Measurements from ENCODE around the gene GPR55. TPM values are rescaled to one million over a fixed set of nuclear protein-coding genes. Genes with fewer than 3 reads are reported as not detected.

Gene GPR55
- total RNA-seq, 1 donor from 2014 or later, result 0.28 TPM

- peaks cover under 1% of the 10 kb centered on the region for H3K36me3 Mint-ChIP-seq (ENCODE audit: low read depth, unreplicated experiment)
- H3K27ac Mint-ChIP-seq (ENCODE audit: unreplicated experiment), result no peak overlapping the region
Observed at GRCh38 chr2:230893841-230894781, 30.9 kb downstream of the GPR55 start.

GRCh38 chr2:230893338-230893737 is 31.7 kb downstream of the GPR55 start:
- TF ChIP-seq CTCF (IDR thresholded peaks at IDR 0.05; ENCODE audit: unreplicated experiment), result no peak
- Mint-ChIP-seq H3K27me3 (ENCODE audit: unreplicated experiment) (peaks cover 3% of the 10 kb centered on the region), H3K4me1 (ENCODE audit: unreplicated experiment) (no peaks in the 10 kb centered on the region), H3K9me3 (ENCODE audit: unreplicated experiment) (no peaks in the 10 kb centered on the region), H3K4me3 (ENCODE audit: unreplicated experiment) (no peak overlapping the region), H3K36me3 (ENCODE audit: low read depth, unreplicated experiment) (peaks cover 3% of the 10 kb centered on the region), H3K27ac (ENCODE audit: unreplicated experiment) (no peak overlapping the region)
- no peak for DNase-seq (ENCODE audit: low spot score)

More at GRCh38 chr2:230893841-230894781, 30.9 kb downstream of the GPR55 start:
- Mint-ChIP-seq H3K9me3 (ENCODE audit: unreplicated experiment) (no peaks in the 10 kb centered on the region), H3K27me3 (ENCODE audit: unreplicated experiment) (peaks cover 7% of the 10 kb centered on the region), H3K4me3 (ENCODE audit: unreplicated experiment) (no peak overlapping the region), H3K4me1 (ENCODE audit: unreplicated experiment) (peaks cover 5% of the 10 kb centered on the region)
- no peak for TF ChIP-seq CTCF (IDR thresholded peaks at IDR 0.05; ENCODE audit: unreplicated experiment)
- no peak for DNase-seq (ENCODE audit: low spot score)

GRCh38 chr2:230891509-230891908 is 33.5 kb downstream of the GPR55 start:
- Mint-ChIP-seq H3K4me1 (ENCODE audit: unreplicated experiment) (no peaks in the 10 kb centered on the region), H3K9me3 (ENCODE audit: unreplicated experiment) (no peaks in the 10 kb centered on the region), H3K4me3 (ENCODE audit: unreplicated experiment) (no peak overlapping the region), H3K36me3 (ENCODE audit: low read depth, unreplicated experiment) (peaks cover 3% of the 10 kb centered on the region), H3K27me3 (ENCODE audit: unreplicated experiment) (peaks cover 4% of the 10 kb centered on the region), H3K27ac (ENCODE audit: unreplicated experiment) (no peak overlapping the region)
- no peak for DNase-seq (ENCODE audit: low spot score)
- TF ChIP-seq CTCF (IDR thresholded peaks at IDR 0.05; ENCODE audit: unreplicated experiment), result no peak

GRCh38 chr2:230891064-230891463 is 34.0 kb downstream of the GPR55 start:
- Mint-ChIP-seq H3K36me3 (ENCODE audit: low read depth, unreplicated experiment) (peaks cover 3% of the 10 kb centered on the region), H3K27ac (ENCODE audit: unreplicated experiment) (no peak overlapping the region), H3K4me3 (ENCODE audit: unreplicated experiment) (no peak overlapping the region), H3K27me3 (ENCODE audit: unreplicated experiment) (peaks cover 4% of the 10 kb centered on the region), H3K4me1 (ENCODE audit: unreplicated experiment) (no peaks in the 10 kb centered on the region), H3K9me3 (ENCODE audit: unreplicated experiment) (no peaks in the 10 kb centered on the region)
- no peak for TF ChIP-seq CTCF (IDR thresholded peaks at IDR 0.05; ENCODE audit: unreplicated experiment)
- DNase-seq (ENCODE audit: low spot score), result no peak

GRCh38 chr2:230890646-230891045 is 34.4 kb downstream of the GPR55 start:
- Mint-ChIP-seq H3K4me1 (ENCODE audit: unreplicated experiment) (no peaks in the 10 kb centered on the region), H3K36me3 (ENCODE audit: low read depth, unreplicated experiment) (peaks cover 3% of the 10 kb centered on the region), H3K27ac (ENCODE audit: unreplicated experiment) (no peak overlapping the region), H3K27me3 (ENCODE audit: unreplicated experiment) (peaks cover 1% of the 10 kb centered on the region), H3K4me3 (ENCODE audit: unreplicated experiment) (no peak overlapping the region), H3K9me3 (ENCODE audit: unreplicated experiment) (no peaks in the 10 kb centered on the region)
- no peak for DNase-seq (ENCODE audit: low spot score)
- TF ChIP-seq CTCF (IDR thresholded peaks at IDR 0.05; ENCODE audit: unreplicated experiment), result no peak
